Diencephalon (tissue), 1 donor: ENCODE results near the gene CDKN2A. TPM values are rescaled to one million over a fixed set of nuclear protein-coding genes. Genes with fewer than 3 reads are reported as not detected.

ENCODE experiments used
- total RNA-seq: library from RNA; depleted of rRNA; stranded (reverse); fragments of >200 nt; gene quantifications from one replicate; pipeline ENCODE4 v1.2.3, GENCODE V29; 2014

CDKN2A gene
- 0.46 TPM for total RNA-seq

GRCh38 chr9:21993893-21994555 is at the start of gene CDKN2A:
Gene CDKN2A (minus strand): TSS chr9:21994392.

GRCh38 chr9:22008717-22009505 is 14.7 kb upstream of the CDKN2A start, which contains the start of gene CDKN2B:
Gene CDKN2B (minus strand): TSS chr9:22009305. CDS start chr9:22008953, 352 bp downstream.

DNA sequence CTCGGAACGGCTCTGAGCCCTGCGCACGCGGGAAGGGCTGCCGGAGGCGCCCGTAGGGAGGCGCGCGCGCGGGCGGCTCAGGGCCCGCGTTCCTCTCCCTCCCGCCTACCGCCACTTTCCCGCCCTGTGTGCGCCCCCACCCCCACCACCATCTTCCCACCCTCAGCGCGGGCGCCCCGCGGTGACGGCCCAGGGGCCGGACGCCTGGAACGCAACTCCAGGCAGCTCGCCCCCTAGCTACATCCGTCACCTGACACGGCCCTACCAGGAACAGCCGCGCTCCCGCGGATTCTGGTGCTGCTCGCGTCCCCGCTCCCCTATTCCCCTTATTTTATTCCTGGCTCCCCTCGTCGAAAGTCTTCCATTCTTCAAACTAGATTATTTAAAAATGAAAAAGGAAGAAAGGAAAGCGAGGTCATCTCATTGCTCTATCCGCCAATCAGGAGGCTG is 389 bp upstream of the CDKN2A start, which contains the start of gene CDKN2B-AS1:
CDKN2B-AS1 (plus strand) TSS at position 236 of the 450 bp plus-strand sequence.

Other genes with a start within 250 kb of the CDKN2A start
- 19.4 TPM for gene MTAP, start 191.8 kb downstream of the CDKN2A start, total RNA-seq
- gene CDKN2B-AS1, start 399 bp upstream of the CDKN2A start, total RNA-seq: 1.4 TPM
- 0.92 TPM for gene CDKN2B, start 14.9 kb upstream of the CDKN2A start, total RNA-seq